ENCODE measurements around the gene PCSK9.

DNA sequence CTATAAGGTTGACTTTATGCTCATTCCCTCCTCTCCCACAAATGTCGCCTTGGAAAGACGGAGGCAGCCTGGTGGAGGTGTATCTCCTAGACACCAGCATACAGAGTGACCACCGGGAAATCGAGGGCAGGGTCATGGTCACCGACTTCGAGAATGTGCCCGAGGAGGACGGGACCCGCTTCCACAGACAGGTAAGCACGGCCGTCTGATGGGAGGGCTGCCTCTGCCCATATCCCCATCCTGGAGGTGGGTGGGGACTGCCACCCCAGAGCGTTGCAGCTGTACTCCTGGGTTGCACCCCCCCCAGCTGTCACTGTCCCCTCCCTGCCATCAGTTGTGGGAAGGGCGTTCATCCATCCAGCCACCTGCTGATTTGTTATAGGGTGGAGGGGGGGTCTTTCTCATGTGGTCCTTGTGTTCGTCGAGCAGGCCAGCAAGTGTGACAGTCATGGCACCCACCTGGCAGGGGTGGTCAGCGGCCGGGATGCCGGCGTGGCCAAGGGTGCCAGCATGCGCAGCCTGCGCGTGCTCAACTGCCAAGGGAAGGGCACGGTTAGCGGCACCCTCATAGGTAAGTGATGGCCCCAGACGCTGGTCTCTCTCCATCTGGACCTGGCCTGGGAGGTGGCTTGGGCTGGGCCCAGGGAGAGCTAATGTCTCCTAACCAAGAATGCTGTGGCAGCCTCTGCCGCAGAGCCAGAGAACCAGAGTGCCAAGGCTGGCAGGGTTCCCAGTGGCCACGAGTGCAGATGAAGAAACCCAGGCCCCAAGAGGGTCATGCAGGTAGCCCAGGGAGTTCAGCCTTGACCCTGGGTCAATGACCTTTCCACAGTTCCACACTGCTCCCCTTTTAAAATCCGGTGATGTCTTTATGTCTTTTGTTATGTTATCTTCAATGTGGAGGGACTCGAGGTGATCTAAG is 13.1 kb downstream of the PCSK9 start:
- TF ChIP-seq CTCF (conservative IDR thresholded peaks at IDR 0.05; ENCODE audit: low read depth, low read length) (no peak), RAD21 (IDR thresholded peaks at IDR 0.05; ENCODE audit: low read length) (no peak), RCOR1 (IDR thresholded peaks at IDR 0.05; ENCODE audit: insufficient replicate concordance, low read length) (no peak), CEBPB (IDR thresholded peaks at IDR 0.05; ENCODE audit: low read depth, low read length) (no peak), POLR2A (IDR thresholded peaks at IDR 0.05; ENCODE audit: low read depth, low read length) (no peak), BHLHE40 (IDR thresholded peaks at IDR 0.05; ENCODE audit: low read depth, low read length) (no peak), RFX5 (IDR thresholded peaks at IDR 0.05; ENCODE audit: low read depth, low read length) (no peak), MXI1 (IDR thresholded peaks at IDR 0.05; ENCODE audit: borderline replicate concordance, low read depth, low read length) (no peak), MAFK (IDR thresholded peaks at IDR 0.05; ENCODE audit: low read depth, low read length) (no peak), FOS (IDR thresholded peaks at IDR 0.05; ENCODE audit: low read depth, low read length) (no peak), CHD1 (IDR thresholded peaks at IDR 0.05; ENCODE audit: low read depth, low read length) (no peak), SMC3 (IDR thresholded peaks at IDR 0.05; ENCODE audit: low read depth, low read length) (no peak)
- TF ChIP-seq, protein P1, sequence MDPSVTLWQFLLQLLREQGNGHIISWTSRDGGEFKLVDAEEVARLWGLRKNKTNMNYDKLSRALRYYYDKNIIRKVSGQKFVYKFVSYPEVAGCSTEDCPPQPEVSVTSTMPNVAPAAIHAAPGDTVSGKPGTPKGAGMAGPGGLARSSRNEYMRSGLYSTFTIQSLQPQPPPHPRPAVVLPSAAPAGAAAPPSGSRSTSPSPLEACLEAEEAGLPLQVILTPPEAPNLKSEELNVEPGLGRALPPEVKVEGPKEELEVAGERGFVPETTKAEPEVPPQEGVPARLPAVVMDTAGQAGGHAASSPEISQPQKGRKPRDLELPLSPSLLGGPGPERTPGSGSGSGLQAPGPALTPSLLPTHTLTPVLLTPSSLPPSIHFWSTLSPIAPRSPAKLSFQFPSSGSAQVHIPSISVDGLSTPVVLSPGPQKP (IDR thresholded peaks at IDR 0.05; ENCODE audit: borderline replicate concordance, low read depth, low read length), result no peak
- TF ChIP-seq, protein P2, sequence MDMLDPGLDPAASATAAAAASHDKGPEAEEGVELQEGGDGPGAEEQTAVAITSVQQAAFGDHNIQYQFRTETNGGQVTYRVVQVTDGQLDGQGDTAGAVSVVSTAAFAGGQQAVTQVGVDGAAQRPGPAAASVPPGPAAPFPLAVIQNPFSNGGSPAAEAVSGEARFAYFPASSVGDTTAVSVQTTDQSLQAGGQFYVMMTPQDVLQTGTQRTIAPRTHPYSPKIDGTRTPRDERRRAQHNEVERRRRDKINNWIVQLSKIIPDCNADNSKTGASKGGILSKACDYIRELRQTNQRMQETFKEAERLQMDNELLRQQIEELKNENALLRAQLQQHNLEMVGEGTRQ (IDR thresholded peaks at IDR 0.05; ENCODE audit: low read depth, low read length), result no peak

Measured in IMR-90 (cell line).